ENCODE results near the gene TAF3.

The TAF3 gene

GRCh38 chr10:8049865-8050555 is 231.7 kb downstream of the TAF3 start:
- FAIRE-seq: no peak

- FAIRE-seq: no peak
Measured at GRCh38 chr10:8050556-8051108, 232.3 kb downstream of the TAF3 start.

GRCh38 chr10:8051109-8051821 is 233.0 kb downstream of the TAF3 start:
- no peak for FAIRE-seq

- FAIRE-seq: no peak
Measured at GRCh38 chr10:8051851-8052257, 233.5 kb downstream of the TAF3 start.

GRCh38 chr10:8052341-8052955 is 234.1 kb downstream of the TAF3 start:
- FAIRE-seq: no peak

GRCh38 chr10:8052956-8053445 is 234.7 kb downstream of the TAF3 start:
- no peak for FAIRE-seq

GRCh38 chr10:8053446-8054243 is 235.3 kb downstream of the TAF3 start:
- FAIRE-seq: no peak

GRCh38 chr10:8054244-8054493 is 235.9 kb downstream of the TAF3 start:
- FAIRE-seq: no peak

- no peak for FAIRE-seq
Measured at GRCh38 chr10:8054494-8055407, 236.4 kb downstream of the TAF3 start, which contains the start of gene GATA3. TSS of gene GATA3 (plus strand) at chr10:8054688. CDS start at chr10:8055656, 968 bp downstream.

GRCh38 chr10:8055420-8056349 is 237.4 kb downstream of the TAF3 start:
- FAIRE-seq: no peak

GRCh38 chr10:8056378-8056777 is 238.1 kb downstream of the TAF3 start:
- FAIRE-seq: no peak

GRCh38 chr10:8056871-8057331 is 238.6 kb downstream of the TAF3 start:
- FAIRE-seq: no peak

GRCh38 chr10:8057636-8058273 is 239.4 kb downstream of the TAF3 start:
- FAIRE-seq: no peak

- no peak for FAIRE-seq
Measured at GRCh38 chr10:8058274-8059111, 240.2 kb downstream of the TAF3 start.

GRCh38 chr10:8059191-8059936 is 241.1 kb downstream of the TAF3 start:
- FAIRE-seq: no peak

GRCh38 chr10:8060010-8060703 is 241.9 kb downstream of the TAF3 start:
- no peak for FAIRE-seq

- no peak for FAIRE-seq
Measured at GRCh38 chr10:8060704-8061121, 242.4 kb downstream of the TAF3 start.

Data from islet of Langerhans (tissue), 1 donor.